Measurements from ENCODE around the gene MYO1E. TPM values are rescaled to one million over a fixed set of nuclear protein-coding genes. Genes with fewer than 3 reads are reported as not detected.
A peak's percentile ranks its signal among the peaks of the same experiment; 100 is the strongest.

Gene MYO1E
- total RNA-seq, 4 donors from 2014 or later = 131 to 388 (median 345) TPM

DNA sequence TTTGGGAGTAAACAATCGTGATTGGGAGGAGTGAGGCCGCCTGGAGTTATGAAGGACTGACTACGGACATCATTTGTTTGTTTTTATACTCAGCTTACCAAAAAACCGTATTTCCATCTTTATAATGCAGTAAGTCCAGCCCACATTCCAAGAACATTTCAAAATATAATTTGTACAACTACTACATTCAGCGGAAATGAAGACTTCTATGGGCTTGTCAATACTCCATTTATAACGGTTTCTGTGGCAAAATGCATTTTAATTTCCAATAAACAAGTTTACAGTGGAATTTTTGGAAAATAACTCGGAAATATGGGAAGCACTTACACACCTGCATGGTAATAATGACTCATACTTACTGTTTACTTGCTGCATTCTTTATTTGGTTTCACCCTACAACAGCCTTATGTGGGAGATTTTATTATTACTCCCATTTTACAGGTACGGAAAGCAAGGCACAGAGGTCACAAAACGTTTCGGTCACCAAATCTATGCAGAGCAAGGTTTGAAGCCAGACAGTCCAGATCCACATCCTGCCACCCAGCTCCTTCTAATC, 103.7 kb downstream of the MYO1E start:
- Histone ChIP-seq H3K27me3 (no peaks in the 10 kb centered on the region), H3K27ac (no peak overlapping the region), H3K4me3 (no peak overlapping the region), H3K9me3 (no peaks in the 10 kb centered on the region), H3K36me3 (no peaks in the 10 kb centered on the region), H3K4me1 (peaks cover 2 to 31% (median 11%) of the 10 kb centered on the region in 4 donors)
- intact Hi-C loops (cut with DNase I; ENCODE audit: low total_unique reads) = no loop called here
- in situ Hi-C loops (cut with MboI; ENCODE audit: low pct_ligation_motif_present in 1 of 4, low pct_unique_long_range_greater_than_20kb in 1 of 4, low sequenced_read_pairs in 3 of 4) = no loop called here
- no peak for DNase-seq
- WGBS, 2 donors (ENCODE audit: low coverage in 1 of 2) = 87% methylated on average over 10 of the region's 10 CpGs
- TF ChIP-seq EP300 (IDR thresholded peaks at IDR 0.05; ENCODE audit: low read depth) = no peak
- TF ChIP-seq POLR2AphosphoS5 (IDR thresholded peaks at IDR 0.05) = no peak
- no peak for TF ChIP-seq POLR2A (IDR thresholded peaks at IDR 0.05)
- TF ChIP-seq CTCF (IDR thresholded peaks at IDR 0.05) = no peak

GRCh38 chr15:59268168-59268851, 104.4 kb downstream of the MYO1E start:
- no peaks in the 10 kb centered on the region for H3K36me3 ChIP-seq
- DNase-seq = no peak
- TF ChIP-seq EP300 (IDR thresholded peaks at IDR 0.05; ENCODE audit: low read depth) (no peak), CTCF (IDR thresholded peaks at IDR 0.05) (no peak), POLR2A (IDR thresholded peaks at IDR 0.05) (no peak), POLR2AphosphoS5 (IDR thresholded peaks at IDR 0.05) (no peak)
- WGBS, 2 donors (ENCODE audit: low coverage in 1 of 2) = 75 to 83% methylated on average over 3 of the region's 3 CpGs
- no peaks in the 10 kb centered on the region for H3K9me3 ChIP-seq
- H3K27ac ChIP-seq = no peak overlapping the region
- in situ Hi-C loops (cut with MboI; ENCODE audit: low pct_ligation_motif_present in 1 of 4, low pct_unique_long_range_greater_than_20kb in 1 of 4, low sequenced_read_pairs in 3 of 4) (no loop called here), intact Hi-C loops (cut with DNase I; ENCODE audit: low total_unique reads) (no loop called here)
- peaks cover 0 to 25% (median 5%) of the 10 kb centered on the region in 4 donors for H3K4me1 ChIP-seq
- H3K27me3 ChIP-seq = no peaks in the 10 kb centered on the region
- H3K4me3 ChIP-seq = no peak overlapping the region

DNA sequence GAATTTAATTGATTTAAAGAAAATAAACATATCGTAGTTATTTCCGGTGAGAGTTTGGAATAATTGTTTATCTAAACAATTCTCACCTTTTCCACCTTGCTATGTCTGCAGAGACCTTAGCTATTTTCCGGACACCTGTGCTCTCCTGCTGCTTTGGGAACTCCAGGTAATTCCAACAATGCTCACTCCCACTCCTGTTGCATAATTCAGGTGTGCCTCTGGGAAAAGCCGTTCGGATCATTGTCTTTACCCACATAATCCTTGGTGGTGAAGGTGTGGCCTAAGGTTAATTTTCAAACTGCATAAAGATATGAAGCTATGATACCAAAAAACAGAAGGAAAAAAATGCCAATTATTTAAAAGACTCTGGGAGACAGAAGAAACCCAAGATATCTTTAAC, 106.6 kb downstream of the MYO1E start:
- Histone ChIP-seq H3K9me3 (no peaks in the 10 kb centered on the region), H3K27me3 (no peaks in the 10 kb centered on the region), H3K4me3 (no peak overlapping the region), H3K36me3 (no peaks in the 10 kb centered on the region), H3K27ac (peak overlapping the region; percentile 59 to 74 (median 67)), H3K4me1 (peaks cover 0 to 9% (median 0%) of the 10 kb centered on the region in 4 donors)
- peak; percentile 50 for DNase-seq
- intact Hi-C loops (cut with DNase I; ENCODE audit: low total_unique reads) (no loop called here), in situ Hi-C loops (cut with MboI; ENCODE audit: low pct_ligation_motif_present in 1 of 4, low pct_unique_long_range_greater_than_20kb in 1 of 4, low sequenced_read_pairs in 3 of 4) (no loop called here)
- TF ChIP-seq EP300 (IDR thresholded peaks at IDR 0.05; ENCODE audit: low read depth) (no peak), POLR2AphosphoS5 (IDR thresholded peaks at IDR 0.05) (peak in 1 of 3 donors; percentile 53), POLR2A (IDR thresholded peaks at IDR 0.05) (peak; percentile 17)
- 63 to 64% methylated on average over 3 to 5 of the region's 5 CpGs for WGBS, 2 donors (ENCODE audit: low coverage in 1 of 2)

GRCh38 chr15:59262316-59262715, 110.4 kb downstream of the MYO1E start:
- no peak for DNase-seq
- Histone ChIP-seq H3K4me3 (no peak overlapping the region), H3K4me1 (peaks cover 2 to 27% (median 11%) of the 10 kb centered on the region in 4 donors), H3K36me3 (no peaks in the 10 kb centered on the region), H3K27me3 (no peaks in the 10 kb centered on the region), H3K9me3 (no peaks in the 10 kb centered on the region), H3K27ac (no peak overlapping the region)
- WGBS, 2 donors (ENCODE audit: low coverage in 1 of 2) = 98 to 100% methylated on average over 7 of the region's 7 CpGs
- intact Hi-C loops (cut with DNase I; ENCODE audit: low total_unique reads) = loop anchor here (5.0 kb wide), 1 partner anchor 850 kb away; no protein-coding TSS in a partner anchor
- in situ Hi-C loops (cut with MboI; ENCODE audit: low pct_ligation_motif_present in 1 of 4, low pct_unique_long_range_greater_than_20kb in 1 of 4, low sequenced_read_pairs in 3 of 4) = no loop called here
- TF ChIP-seq CTCF (IDR thresholded peaks at IDR 0.05) (no peak), POLR2A (IDR thresholded peaks at IDR 0.05) (no peak), POLR2AphosphoS5 (IDR thresholded peaks at IDR 0.05) (no peak), EP300 (IDR thresholded peaks at IDR 0.05; ENCODE audit: low read depth) (no peak)

Measured in transverse colon (tissue), 4 donors.